HCT116 (cell line): ENCODE data around the gene ADAMTS15.

ENCODE experiments used
- CEBPB ChIP-seq: IDR thresholded peaks from 2 replicates; pipeline ENCODE4 v1.6.1; 2012; ENCODE audit warnings: low read depth
- EZH2 ChIP-seq: fragments of 200-600 bp; sonication (generic); IDR thresholded peaks from 2 replicates; pipeline ENCODE4 v1.6.1; 2017; ENCODE audit warnings: antibody characterized with exemption, mixed run types
- POLR2A ChIP-seq: IDR thresholded peaks from 2 replicates; pipeline ENCODE4 v1.7.0; 2011; ENCODE audit warnings: borderline replicate concordance; ENCODE audit not compliant: insufficient read depth, insufficient read length; ENCODE audit errors: extremely low read depth
- POLR2AphosphoS5 ChIP-seq: IDR thresholded peaks from 2 replicates; pipeline ENCODE4 v1.6.1; 2011; ENCODE audit warnings: mild to moderate bottlenecking, low read depth, low read length, moderate library complexity
- TF ChIP-seq, protein P1 (sequence below), 3 experiments: fragments of 200-600 bp in 1 of 3; sonication (generic) in 1 of 3; IDR thresholded peaks in 2 of 3; conservative IDR thresholded peaks in 1 of 3; 2 replicates each; pipeline ENCODE4 v1.5.1; 2012 to 2017; ENCODE audit warnings: low read depth in 2 of 3, low read length in 2 of 3, antibody characterized with exemption in 1 of 3, borderline replicate concordance in 1 of 3, control low read depth in 1 of 3, mild to moderate bottlenecking in 1 of 3, mixed read lengths in 1 of 3, mixed run types in 1 of 3, moderate library complexity in 1 of 3; ENCODE audit not compliant: insufficient read depth in 1 of 3
- TF ChIP-seq, protein P2 (sequence below): IDR thresholded peaks from 2 replicates; pipeline ENCODE4 v1.6.1; 2012
- TF ChIP-seq, protein P3 (sequence below): IDR thresholded peaks from 2 replicates; pipeline ENCODE4 v1.6.1; 2012; ENCODE audit warnings: low read depth
- TF ChIP-seq, protein P4 (sequence below): IDR thresholded peaks from 2 replicates; pipeline ENCODE4 v1.6.1; 2012

DNA sequence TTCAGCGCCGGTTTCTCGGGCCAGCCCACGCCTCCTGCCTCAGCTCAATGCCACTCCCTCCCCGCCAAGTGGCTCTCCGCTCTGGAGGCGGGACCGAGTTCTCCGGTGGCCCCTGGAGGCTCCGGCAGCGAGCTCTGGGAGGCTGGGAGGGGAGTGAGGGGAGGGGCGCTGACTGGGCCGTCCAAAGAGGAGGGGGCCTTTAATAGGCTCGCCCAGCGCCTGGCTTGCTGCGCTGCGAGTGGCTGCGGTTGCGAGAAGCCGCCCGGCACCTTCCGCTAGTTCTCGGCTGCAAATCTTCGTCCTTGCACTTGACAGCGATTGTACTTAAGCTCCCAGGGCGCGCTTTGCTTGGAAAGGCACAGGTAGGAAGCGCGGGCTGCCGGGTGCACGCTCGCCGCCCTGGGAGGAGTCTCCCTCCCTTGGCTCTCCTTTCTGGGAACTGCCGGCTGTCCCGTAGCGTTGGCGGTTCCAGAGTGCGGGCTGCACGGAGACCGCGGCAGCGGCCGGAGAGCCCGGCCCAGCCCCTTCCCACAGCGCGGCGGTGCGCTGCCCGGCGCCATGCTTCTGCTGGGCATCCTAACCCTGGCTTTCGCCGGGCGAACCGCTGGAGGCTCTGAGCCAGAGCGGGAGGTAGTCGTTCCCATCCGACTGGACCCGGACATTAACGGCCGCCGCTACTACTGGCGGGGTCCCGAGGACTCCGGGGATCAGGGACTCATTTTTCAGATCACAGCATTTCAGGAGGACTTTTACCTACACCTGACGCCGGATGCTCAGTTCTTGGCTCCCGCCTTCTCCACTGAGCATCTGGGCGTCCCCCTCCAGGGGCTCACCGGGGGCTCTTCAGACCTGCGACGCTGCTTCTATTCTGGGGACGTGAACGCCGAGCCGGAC lies at the start of gene ADAMTS15:
- TF ChIP-seq, protein P1, sequence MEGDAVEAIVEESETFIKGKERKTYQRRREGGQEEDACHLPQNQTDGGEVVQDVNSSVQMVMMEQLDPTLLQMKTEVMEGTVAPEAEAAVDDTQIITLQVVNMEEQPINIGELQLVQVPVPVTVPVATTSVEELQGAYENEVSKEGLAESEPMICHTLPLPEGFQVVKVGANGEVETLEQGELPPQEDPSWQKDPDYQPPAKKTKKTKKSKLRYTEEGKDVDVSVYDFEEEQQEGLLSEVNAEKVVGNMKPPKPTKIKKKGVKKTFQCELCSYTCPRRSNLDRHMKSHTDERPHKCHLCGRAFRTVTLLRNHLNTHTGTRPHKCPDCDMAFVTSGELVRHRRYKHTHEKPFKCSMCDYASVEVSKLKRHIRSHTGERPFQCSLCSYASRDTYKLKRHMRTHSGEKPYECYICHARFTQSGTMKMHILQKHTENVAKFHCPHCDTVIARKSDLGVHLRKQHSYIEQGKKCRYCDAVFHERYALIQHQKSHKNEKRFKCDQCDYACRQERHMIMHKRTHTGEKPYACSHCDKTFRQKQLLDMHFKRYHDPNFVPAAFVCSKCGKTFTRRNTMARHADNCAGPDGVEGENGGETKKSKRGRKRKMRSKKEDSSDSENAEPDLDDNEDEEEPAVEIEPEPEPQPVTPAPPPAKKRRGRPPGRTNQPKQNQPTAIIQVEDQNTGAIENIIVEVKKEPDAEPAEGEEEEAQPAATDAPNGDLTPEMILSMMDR (IDR thresholded peaks at IDR 0.05 in 2 of 3, conservative IDR thresholded peaks at IDR 0.05 in 1 of 3; ENCODE audit: borderline replicate concordance in 1 of 3, insufficient read depth in 1 of 3, low read depth in 2 of 3, low read length in 2 of 3) = no peak
- TF ChIP-seq, protein P2, sequence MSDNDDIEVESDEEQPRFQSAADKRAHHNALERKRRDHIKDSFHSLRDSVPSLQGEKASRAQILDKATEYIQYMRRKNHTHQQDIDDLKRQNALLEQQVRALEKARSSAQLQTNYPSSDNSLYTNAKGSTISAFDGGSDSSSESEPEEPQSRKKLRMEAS = no peak; the same call in 1 of the 2 replicates
- no peak for TF ChIP-seq POLR2A
- TF ChIP-seq, protein P3, sequence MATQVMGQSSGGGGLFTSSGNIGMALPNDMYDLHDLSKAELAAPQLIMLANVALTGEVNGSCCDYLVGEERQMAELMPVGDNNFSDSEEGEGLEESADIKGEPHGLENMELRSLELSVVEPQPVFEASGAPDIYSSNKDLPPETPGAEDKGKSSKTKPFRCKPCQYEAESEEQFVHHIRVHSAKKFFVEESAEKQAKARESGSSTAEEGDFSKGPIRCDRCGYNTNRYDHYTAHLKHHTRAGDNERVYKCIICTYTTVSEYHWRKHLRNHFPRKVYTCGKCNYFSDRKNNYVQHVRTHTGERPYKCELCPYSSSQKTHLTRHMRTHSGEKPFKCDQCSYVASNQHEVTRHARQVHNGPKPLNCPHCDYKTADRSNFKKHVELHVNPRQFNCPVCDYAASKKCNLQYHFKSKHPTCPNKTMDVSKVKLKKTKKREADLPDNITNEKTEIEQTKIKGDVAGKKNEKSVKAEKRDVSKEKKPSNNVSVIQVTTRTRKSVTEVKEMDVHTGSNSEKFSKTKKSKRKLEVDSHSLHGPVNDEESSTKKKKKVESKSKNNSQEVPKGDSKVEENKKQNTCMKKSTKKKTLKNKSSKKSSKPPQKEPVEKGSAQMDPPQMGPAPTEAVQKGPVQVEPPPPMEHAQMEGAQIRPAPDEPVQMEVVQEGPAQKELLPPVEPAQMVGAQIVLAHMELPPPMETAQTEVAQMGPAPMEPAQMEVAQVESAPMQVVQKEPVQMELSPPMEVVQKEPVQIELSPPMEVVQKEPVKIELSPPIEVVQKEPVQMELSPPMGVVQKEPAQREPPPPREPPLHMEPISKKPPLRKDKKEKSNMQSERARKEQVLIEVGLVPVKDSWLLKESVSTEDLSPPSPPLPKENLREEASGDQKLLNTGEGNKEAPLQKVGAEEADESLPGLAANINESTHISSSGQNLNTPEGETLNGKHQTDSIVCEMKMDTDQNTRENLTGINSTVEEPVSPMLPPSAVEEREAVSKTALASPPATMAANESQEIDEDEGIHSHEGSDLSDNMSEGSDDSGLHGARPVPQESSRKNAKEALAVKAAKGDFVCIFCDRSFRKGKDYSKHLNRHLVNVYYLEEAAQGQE = no peak
- no peak for TF ChIP-seq POLR2AphosphoS5
- no peak for TF ChIP-seq EZH2
- TF ChIP-seq CEBPB = no peak
- TF ChIP-seq, protein P4, sequence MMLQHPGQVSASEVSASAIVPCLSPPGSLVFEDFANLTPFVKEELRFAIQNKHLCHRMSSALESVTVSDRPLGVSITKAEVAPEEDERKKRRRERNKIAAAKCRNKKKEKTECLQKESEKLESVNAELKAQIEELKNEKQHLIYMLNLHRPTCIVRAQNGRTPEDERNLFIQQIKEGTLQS = no peak
